Measurements from ENCODE around the gene CCDC85C. TPM values are rescaled to one million over a fixed set of nuclear protein-coding genes. Genes with fewer than 3 reads are reported as not detected.
A peak's percentile ranks its signal among the peaks of the same experiment; 100 is the strongest.

CCDC85C gene
- total and polyA plus RNA-seq, 2 of the 4 experiments (the other 2 are of a cell fraction) = 16.0 to 19.0 TPM

DNA sequence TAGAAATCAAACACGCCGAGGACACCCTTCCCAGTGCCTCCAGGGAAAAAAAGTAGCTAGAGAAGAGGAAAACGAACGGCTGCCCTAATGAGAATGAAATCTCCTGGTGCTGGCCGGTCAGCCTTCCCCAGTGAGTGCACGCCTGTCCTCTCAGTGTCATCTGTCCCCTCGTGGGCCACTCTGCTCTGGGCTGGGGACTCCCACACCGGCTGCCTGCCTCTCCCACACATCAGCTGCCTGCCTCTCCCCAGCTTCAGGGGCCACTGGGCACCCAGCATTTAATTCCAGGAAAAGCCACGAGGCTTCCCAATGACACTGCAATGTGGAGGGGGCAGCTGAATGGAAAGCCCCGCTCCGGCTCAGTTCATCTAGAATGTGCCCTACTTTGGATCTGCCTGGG is 59.0 kb downstream of the CCDC85C start:
- Histone ChIP-seq H2AK9ac (replicated peaks; ENCODE audit: low read depth, low read length, poor library complexity) (peak overlapping the region; percentile 34), H3K4me2 (ENCODE audit: low read depth, low read length) (no peak overlapping the region), H4K20me1 (ENCODE audit: insufficient read depth, low read length) (peaks cover 50% of the 10 kb centered on the region; the same call in 1 of the 2 replicates), H3K79me1 (ENCODE audit: low read depth in 1 of 2, low read length in 2 of 2) (peaks cover 54 to 90% of the 10 kb centered on the region in 2 experiments), H3K4me3 (ENCODE audit: insufficient read depth, low read depth, low read length) (no peak overlapping the region), H3K27me3 (ENCODE audit: control insufficient read depth, insufficient read depth, low read length) (no peaks in the 10 kb centered on the region), H3K9ac (ENCODE audit: low read depth, low read length) (no peak overlapping the region), H4K5ac (ENCODE audit: low read depth, low read length) (no peak overlapping the region), H3K27ac (ENCODE audit: insufficient read depth, low read length) (no peak overlapping the region), H3K4ac (ENCODE audit: low read depth, low read length) (no peak overlapping the region), H3K23ac (ENCODE audit: low read depth, low read length) (no peak overlapping the region), H3K9me3 (ENCODE audit: control insufficient read depth, insufficient read depth, low read length) (no peaks in the 10 kb centered on the region), H3K18ac (ENCODE audit: low read depth, low read length) (no peak overlapping the region), H3K36me3 (ENCODE audit: control insufficient read depth, insufficient read depth, low read length) (no peaks in the 10 kb centered on the region), H2BK15ac (ENCODE audit: low read depth, low read length) (no peak overlapping the region), H4K91ac (ENCODE audit: insufficient read depth, low read depth, low read length) (no peak overlapping the region), H2BK20ac (ENCODE audit: low read depth, low read length) (no peak overlapping the region), H3K56ac (ENCODE audit: extremely low read depth, insufficient read depth, low read length) (no peak overlapping the region), H4K8ac (ENCODE audit: low read depth in 2 of 2, low read length in 2 of 2) (no peak overlapping the region; a peak in 1 of 4 replicates), H3K14ac (replicated peaks; ENCODE audit: low read depth, low read length) (no peak overlapping the region; the same call in 1 of the 2 replicates), H2BK5ac (ENCODE audit: low read depth, low read length, poor library complexity, severe bottlenecking) (no peak overlapping the region), H2AK5ac (ENCODE audit: low read depth, low read length) (0 out of 2 replicates have a peak overlapping the region, but pooled peaks have one; percentile 9), H2AFZ (replicated peaks; ENCODE audit: low read length, poor library complexity) (peak overlapping the region; percentile 36), H2BK120ac (ENCODE audit: low read depth, low read length) (no peak overlapping the region), H3K4me1 (ENCODE audit: control insufficient read depth, insufficient read depth, low read length) (peaks cover 7% of the 10 kb centered on the region), H3K9me1 (ENCODE audit: insufficient read depth, low read length) (0 out of 2 replicates have a peak, but pooled peaks cover 4% of the 10 kb centered on the region)
- in situ Hi-C loops (cut with MboI; ENCODE audit: low sequenced_read_pairs) (no loop called here), dilution Hi-C loops (cut with HindIII; ENCODE audit: low sequenced_read_pairs, unreplicated experiment) (no loop called here), intact Hi-C loops (cut with micrococcal nuclease) (no loop called here)
- POLR2A ChIA-PET (ENCODE audit: unreplicated experiment) = no interaction called here
- no TSS peak for BruUV-seq (replicated peaks)
- no peak for DNase-seq
- TF ChIP-seq SMC3 (IDR thresholded peaks at IDR 0.05; ENCODE audit: low read depth, low read length) = no peak
- no peak for TF ChIP-seq MAZ (IDR thresholded peaks at IDR 0.05; ENCODE audit: borderline replicate concordance, low read depth, low read length)
- no peak for TF ChIP-seq NFE2L2 (IDR thresholded peaks at IDR 0.05; ENCODE audit: low read depth, low read length)
- TF ChIP-seq, protein P1, sequence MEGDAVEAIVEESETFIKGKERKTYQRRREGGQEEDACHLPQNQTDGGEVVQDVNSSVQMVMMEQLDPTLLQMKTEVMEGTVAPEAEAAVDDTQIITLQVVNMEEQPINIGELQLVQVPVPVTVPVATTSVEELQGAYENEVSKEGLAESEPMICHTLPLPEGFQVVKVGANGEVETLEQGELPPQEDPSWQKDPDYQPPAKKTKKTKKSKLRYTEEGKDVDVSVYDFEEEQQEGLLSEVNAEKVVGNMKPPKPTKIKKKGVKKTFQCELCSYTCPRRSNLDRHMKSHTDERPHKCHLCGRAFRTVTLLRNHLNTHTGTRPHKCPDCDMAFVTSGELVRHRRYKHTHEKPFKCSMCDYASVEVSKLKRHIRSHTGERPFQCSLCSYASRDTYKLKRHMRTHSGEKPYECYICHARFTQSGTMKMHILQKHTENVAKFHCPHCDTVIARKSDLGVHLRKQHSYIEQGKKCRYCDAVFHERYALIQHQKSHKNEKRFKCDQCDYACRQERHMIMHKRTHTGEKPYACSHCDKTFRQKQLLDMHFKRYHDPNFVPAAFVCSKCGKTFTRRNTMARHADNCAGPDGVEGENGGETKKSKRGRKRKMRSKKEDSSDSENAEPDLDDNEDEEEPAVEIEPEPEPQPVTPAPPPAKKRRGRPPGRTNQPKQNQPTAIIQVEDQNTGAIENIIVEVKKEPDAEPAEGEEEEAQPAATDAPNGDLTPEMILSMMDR (conservative IDR thresholded peaks at IDR 0.05; ENCODE audit: low read depth, low read length) = no peak
- no peak for TF ChIP-seq CHD1 (IDR thresholded peaks at IDR 0.05; ENCODE audit: low read depth, low read length)
- TF ChIP-seq BHLHE40 (IDR thresholded peaks at IDR 0.05; ENCODE audit: low read depth, low read length) = no peak
- TF ChIP-seq MAFK (IDR thresholded peaks at IDR 0.05; ENCODE audit: low read depth, low read length) = no peak
- no peak for TF ChIP-seq RFX5 (IDR thresholded peaks at IDR 0.05; ENCODE audit: low read depth, low read length)
- TF ChIP-seq FOS (IDR thresholded peaks at IDR 0.05; ENCODE audit: low read depth, low read length) = no peak
- TF ChIP-seq CEBPB (IDR thresholded peaks at IDR 0.05; ENCODE audit: low read depth, low read length) = no peak
- TF ChIP-seq POLR2A (IDR thresholded peaks at IDR 0.05; ENCODE audit: low read depth, low read length) = no peak
- TF ChIP-seq MXI1 (IDR thresholded peaks at IDR 0.05; ENCODE audit: borderline replicate concordance, low read depth, low read length) = no peak
- 53% methylated on average over 5 of the region's 11 CpGs; no CpG with 5 or more reads in 1 of the 2 experiments for WGBS, 2 experiments (ENCODE audit: extremely low coverage in 2 of 2, insufficient read length in 1 of 2)
- CTCF ChIA-PET = no interaction called here
- ATAC-seq (ENCODE audit: low read depth) = no peak
